NCI-H748 (cell line): ENCODE data around the gene ABLIM1.
A peak's percentile ranks its signal among the peaks of the same experiment; 100 is the strongest.

Experiments
- DNase-seq: peaks from one replicate; lab custom pipeline; 2025; ENCODE audit not compliant: unreplicated experiment; lab: John Stamatoyannopoulos, UW

ABLIM1 gene

DNA sequence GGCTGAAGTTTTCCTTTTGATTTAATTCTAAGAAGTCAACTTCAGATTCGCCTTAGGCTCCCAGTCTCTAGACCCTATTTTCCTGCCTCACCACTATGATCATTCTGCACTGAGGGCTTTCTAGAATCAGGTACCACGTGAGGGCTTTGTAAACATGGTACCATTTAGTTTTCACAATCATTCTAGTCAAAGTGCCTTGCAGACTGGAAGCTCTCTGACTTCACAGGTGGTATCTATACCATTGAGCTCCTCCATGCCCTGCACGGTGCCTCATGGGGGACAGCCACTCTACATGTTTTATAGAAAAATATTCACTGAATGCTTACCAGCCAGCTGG, 106.5 kb downstream of the ABLIM1 start:
- no peak for DNase-seq

DNA sequence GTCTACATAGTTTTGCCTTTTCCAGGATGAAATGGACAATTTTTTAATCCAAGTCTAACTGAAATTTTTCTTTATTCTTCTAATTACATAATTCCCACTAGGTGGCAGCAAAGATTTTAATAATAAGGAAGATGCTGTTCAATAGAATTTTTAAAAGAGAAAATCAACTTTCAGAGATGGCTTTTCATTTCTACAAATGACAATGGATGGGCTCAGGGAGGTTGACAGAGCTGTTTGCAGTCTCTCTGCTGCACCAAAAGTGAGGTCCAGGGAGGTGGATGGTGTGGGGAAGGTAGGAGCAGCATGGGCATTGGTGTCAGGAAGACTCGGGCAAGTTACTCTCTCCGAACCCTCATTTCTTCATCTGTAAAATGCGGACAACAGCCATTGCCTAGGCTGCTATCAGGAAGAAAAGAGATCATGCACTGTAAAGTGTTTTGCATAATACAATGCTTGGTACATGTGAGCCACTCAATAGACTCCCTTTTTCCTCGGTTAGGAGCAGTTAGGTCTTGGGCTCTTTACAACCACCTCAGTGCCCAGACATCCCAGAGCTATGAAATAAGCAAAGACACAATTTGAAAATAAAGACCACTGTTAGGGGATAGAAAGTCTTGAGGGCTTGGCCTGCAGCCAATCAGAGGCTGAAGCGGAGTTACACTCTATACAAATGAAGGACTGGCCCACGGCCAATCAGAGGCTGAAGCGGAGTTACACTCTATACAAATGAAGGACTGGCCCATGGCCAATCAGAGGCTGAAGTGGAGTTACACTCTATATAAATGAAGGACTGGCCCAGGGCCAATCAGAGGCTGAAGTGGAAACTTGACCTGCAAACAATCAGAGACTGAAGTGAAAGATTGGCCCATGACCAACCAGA, 107.1 kb downstream of the ABLIM1 start:
- DNase-seq: peak; percentile 52

GRCh38 chr10:114548662-114549061, 109.4 kb downstream of the ABLIM1 start:
- DNase-seq: peak; percentile 38

DNA sequence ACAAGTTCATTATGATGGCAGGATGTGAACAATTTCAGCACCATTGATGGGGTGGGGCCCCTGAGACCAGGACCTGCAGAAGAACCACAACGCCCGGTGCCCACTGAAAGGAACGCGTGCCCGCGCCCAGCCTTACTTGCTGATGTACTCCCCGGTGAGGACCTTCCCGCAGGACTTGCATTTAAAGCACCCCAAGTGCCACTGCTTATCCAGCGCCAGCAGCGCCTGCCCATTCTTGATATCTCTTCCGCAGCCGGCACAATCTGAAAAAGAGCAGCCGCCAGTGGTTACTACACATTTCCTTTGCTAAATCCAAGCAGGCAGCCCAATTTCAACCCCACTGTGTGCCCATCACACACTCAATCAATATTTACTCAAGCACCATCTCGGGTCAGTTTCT, 110.6 kb downstream of the ABLIM1 start:
- no peak for DNase-seq

DNA sequence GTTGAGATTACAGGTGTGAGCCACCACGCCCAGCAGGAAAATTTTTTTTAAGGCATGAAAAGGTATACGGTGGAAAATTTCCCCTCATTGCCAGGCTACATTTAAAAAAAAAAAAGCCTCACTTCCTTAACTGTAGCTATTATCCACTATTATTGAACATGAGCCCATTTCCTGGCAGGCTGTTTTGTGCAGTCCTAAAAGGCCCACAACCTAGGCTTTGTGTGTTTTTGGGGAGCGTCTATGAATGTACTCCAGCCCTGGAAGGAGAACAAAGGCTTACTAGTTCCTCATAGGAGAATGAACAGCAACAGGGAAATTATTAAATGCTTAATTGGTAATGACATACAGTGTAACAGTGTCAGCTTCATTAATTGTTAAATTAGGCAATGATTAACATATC, 111.0 kb downstream of the ABLIM1 start:
- DNase-seq: no peak

DNA sequence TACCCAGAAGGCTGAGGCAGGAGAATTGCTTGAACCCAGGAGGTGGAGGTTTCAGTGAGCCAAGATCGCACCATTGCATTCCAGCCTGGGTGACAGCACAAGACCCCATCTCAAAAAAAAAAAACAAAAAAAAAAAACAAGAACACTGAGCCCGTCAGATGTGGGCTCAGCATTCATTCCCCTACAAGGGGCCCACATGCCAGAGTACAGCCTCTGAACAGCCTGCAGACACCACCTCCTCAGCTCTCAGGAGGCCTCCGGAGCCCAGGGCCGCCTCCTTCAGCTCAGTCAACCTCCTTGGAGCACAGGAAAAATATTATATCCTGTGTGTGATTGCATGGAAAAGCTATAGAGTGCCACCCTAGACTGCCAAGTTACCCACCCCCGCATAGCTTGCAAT, 112.3 kb downstream of the ABLIM1 start:
- DNase-seq: no peak

DNA sequence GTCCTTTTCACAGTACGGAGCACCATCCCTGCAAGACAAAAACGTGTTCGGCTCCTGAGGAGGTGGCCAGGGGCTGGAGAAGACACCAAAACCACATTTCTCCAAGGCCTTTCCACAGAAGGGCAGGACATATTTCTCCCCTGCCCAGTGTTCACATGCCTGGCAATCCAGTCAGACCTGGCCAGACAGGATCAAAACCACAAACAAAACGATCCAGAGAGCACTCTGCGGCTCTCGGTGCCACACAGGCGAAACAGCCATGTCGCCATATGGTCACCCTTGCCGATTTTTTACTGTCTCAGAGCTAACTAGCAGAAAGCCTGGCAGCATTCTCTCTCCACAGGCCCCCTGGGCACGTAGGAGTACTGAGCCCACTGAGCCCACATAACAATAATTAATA, 113.0 kb downstream of the ABLIM1 start:
- DNase-seq: no peak

- no peak for DNase-seq
Measured at GRCh38 chr10:114544045-114544659, 113.9 kb downstream of the ABLIM1 start.

GRCh38 chr10:114543456-114543855, 114.6 kb downstream of the ABLIM1 start:
- DNase-seq: no peak

DNA sequence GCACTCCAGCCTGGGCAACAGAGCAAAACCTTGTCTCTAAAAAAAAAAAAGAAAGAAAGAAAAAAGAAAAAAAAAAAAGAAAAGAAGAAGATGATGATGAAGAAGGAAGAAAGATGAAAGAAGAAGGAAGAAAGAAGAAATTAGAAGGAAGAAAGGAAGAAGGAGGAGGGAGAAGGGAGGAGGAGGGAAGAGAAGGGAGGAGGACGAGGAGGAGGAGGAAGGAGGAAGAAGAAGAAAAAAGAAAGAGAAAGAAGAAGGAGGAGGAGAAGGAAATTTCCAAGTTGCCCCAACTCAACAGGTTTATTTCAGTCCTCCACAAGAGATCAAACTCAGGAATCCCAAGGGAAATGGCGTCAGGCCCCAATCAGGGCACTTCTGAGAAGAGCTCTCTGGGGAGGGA, 115.7 kb downstream of the ABLIM1 start:
- DNase-seq: no peak

- DNase-seq: no peak
Measured at GRCh38 chr10:114541797-114542160, 116.3 kb downstream of the ABLIM1 start.

GRCh38 chr10:114541081-114541796, 116.8 kb downstream of the ABLIM1 start:
- DNase-seq: no peak

DNA sequence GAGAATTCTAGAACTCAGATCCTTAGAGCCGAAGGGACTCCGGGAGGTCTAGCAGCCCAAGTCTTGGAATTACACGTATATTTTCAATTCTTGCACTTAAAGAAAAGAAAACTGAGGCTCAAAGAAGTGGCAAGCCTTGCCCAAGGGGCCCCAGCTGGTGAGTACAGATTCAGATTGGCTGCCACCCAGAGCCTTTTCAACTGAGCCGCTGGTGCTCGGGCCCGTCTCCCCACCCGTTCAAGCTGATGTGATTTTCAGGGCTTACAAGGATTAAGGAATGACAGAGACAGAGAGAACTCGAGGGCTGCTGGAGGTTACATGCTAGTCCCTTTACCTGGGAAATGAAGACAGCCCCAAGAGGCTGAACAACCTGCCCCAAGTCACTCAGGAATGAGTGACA, 117.8 kb downstream of the ABLIM1 start:
- DNase-seq: no peak

GRCh38 chr10:114539623-114540022, 118.5 kb downstream of the ABLIM1 start:
- DNase-seq: no peak

GRCh38 chr10:114538181-114538906, 119.7 kb downstream of the ABLIM1 start:
- DNase-seq: peak; percentile 31

DNA sequence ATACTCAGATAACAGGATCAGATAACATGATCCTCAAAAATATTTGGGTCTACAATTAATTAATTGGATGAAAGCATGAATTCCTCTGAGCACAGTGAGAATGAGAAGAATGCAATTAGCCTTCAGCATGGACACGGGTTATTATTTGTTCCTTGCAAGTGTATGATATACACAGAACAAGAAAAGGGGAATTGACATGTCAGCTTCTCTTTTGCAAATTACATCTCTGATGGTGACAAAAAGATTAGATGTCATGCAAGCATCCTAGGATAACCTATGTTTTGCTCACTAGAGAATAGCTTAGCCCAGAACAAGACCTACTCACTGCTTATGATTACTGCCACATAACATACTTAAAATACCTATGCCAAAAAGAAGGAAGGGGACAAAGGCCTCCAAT, 120.3 kb downstream of the ABLIM1 start:
- no peak for DNase-seq

DNA sequence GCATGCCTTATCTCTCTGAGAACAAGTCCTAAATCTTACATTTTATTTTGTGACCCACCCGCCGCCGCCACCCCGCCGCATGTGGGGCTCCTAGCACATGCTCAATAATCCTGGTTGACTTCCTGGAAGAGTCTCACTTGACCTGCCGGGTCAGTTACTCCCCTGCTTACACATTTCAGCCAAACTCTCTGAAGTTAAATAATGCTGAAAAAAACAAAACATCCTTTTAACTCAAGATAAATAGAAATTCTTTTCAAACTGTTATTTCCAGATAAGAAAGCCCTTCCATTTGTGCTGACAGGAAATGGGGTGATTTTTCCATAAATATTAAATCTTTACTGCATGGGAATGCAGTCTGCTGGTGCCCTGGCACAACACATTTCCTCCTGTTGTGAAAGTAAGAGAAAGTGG, 123.5 kb downstream of the ABLIM1 start:
- no peak for DNase-seq

- DNase-seq: no peak
Measured at GRCh38 chr10:114532226-114532625, 125.8 kb downstream of the ABLIM1 start.

- peak; percentile 78 for DNase-seq
Measured at GRCh38 chr10:114526504-114527238, 131.4 kb downstream of the ABLIM1 start.

DNA sequence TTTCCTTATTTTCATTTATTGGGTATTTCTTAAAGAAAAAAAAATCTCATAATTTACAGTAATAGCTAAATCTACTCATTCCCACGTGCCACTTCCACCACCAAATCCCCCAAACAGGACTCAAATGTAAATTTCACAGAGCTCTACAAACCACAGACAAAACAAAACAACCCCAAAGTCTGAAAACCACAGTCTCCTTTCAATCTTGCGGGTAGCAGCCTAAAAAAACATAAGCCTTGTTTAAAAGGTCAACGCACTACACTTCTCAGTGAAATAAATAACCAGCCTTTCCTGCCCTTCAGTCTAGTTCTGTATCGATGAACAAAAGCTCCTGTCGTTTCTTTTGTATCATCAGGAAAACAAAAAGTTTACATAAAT, 132.0 kb downstream of the ABLIM1 start:
- DNase-seq: no peak
